Stimulated activated CD8-positive, alpha-beta memory T cell treated with anti-CD3 and anti-CD28 coated beads, Interleukin-2, amount 100 ng/mL, for 48 hours (primary cell): Measurements from ENCODE around the gene MAP3K20.
"Not testable (repeated sequence)": the region's sequence is repeated elsewhere in the genome, so short reads cannot be mapped to it uniquely, and the experiment has no call there.

Source experiments
- DNase-seq, 2 donors: peaks; one replicate each; pipeline ENCODE4 v3.0.0-alpha.2; 2020; ENCODE audit warnings: low read depth in 2 of 2

The MAP3K20 gene

DNA sequence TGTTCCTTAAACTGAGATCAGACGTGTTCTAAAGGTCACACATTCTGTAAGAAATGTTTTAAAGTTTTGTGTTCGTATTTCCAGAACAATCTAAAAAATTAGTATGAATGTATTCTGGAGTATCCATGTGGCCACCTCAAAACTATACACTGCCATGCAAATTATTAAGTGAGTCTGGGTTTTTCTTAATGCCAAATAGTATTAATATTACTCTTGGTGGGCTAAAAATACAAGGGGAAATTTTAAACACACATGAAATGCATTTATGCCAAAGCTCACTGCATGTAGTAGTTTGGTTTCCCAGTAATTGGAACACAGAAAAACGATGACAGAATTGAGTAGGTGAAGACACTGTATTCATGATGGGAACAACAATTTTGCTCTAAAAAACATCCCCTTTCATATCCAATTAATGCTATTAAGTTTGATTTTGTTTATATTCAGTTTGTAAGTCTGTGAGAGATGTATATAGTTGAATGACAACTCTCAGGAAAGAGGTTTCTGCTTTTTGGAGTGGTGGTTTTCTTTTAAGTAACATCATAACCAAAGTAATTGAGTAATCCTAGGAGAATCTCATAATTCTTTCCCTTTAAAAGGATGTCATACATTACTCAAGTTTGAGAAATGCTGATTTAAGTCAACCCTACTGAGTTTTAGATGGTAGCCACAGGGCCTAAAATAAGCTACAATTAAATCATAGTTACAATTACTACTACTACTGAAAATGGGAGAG lies 203.3 kb downstream of the MAP3K20 start:
- no peak for DNase-seq

DNA sequence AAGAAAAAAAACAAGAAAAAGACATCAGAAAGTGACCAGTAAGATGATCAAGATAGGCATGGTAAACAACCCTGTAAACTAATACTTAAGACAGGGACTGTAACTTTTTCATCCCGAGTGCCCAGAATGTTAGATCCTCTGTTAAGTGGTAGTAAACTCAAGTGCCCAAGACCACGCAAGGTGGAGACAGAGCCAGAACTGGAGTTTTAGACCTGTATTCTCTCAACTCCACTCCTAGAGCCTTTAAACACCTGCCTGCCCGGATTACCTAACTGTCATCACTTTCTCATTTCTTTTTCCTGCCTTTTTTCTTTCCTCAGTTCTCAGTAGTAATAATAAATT lies 203.9 kb downstream of the MAP3K20 start:
- DNase-seq: no peak

DNA sequence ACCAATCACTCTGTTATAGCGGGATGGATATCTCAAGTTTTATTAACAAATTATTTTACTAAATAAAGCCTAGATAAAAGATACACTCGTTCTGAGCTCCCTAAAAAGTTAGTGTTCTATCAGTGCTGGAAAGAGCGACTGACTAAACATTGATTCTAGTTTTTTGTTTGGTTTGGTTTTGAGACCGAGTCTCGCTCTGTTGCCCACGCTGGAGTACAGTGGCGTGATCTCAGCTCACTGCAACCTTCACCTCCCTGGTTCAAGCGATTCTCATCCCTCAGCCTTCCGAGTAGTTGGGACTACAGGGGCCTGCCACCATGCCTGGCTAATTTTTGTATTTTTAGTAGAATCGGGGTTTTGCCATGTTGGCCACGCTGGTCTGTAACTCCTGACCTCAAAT lies 205.2 kb downstream of the MAP3K20 start:
- no peak for DNase-seq

DNA sequence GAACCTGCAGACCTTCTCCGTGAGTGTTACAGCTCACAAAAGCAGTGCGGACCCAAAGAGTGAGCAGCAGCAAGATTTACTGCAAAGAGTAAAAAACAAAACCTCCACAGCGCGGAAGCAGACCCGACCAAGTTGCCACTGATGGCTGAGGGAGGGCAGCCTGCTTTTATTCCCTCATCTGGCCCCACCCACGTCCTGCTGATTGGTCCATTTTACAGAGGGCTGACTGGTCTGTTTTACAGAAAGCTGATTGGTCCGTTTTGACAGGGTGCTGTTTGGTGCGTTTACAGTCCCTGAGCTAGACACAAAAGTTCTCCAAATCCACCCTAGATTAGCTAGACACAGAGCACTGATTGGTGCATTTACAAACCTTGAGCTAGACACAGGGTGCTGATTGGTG lies 206.3 kb downstream of the MAP3K20 start:
- DNase-seq: not testable (repeated sequence)

DNA sequence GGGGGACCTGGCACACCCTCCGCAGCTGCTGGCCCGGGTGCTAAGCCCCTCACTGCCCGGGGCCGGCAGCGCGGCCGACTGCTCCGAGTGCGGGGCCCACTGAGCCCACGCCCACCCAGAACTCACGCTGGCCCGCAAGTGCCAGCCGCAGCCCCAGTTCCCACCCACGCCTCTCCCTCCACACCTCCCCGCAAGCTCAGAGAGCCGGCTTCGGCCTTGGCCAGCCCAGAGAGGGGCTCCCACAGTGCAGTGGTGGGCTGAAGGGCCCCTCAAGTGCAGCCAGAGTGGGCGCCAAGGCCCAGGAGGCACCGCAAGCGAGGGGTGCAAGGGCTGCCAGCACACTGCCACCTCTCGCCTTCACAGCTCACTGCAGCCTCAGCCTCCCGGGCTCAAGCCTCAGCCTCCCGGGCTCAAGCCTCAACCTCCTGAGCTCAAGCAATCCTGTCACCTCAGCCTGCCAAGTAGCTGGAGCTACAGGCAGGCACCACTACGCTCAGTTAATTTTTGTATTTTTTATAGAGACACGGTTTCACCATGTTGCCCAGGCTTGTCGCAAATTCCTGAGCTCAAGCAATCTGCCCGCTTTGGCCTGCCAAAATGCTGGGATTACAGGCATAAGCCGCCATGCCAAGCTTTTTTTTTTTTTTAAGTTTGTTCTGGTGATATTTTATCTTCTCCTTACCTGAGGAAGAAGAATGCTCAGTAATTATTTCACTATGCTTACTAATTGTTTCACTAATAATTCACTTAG lies 207.3 kb downstream of the MAP3K20 start:
- no peak for DNase-seq

DNA sequence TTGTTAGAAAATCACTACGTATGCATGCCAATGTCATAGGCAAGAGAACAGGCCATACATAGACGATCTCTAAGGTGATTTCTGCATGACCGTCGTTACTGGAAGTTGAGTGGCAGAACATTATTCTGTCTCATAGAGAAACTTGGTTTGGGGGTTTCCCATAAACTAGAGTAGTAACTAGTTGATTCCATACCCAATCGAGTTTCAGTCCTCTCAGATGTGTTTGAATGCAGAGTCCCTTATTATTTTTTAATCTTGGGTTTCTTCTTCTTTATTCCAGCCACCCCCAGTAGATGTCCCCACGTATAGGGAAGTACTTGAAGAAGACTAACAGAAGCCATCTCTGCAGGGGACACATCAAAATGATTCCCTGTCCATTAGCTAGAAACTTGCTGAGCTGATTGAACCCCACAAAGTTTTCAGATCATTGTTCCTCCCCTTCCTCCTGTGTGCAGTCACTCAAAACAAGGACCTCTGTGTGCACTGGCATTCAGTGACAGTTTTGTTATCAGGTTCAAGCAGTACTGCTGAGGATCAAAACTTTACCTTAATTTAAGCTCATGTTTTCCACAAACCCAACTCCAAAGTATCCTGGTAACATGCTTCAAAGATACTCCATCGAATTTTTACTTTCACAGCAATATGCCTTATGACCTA lies 210.6 kb downstream of the MAP3K20 start:
- DNase-seq: no peak

DNA sequence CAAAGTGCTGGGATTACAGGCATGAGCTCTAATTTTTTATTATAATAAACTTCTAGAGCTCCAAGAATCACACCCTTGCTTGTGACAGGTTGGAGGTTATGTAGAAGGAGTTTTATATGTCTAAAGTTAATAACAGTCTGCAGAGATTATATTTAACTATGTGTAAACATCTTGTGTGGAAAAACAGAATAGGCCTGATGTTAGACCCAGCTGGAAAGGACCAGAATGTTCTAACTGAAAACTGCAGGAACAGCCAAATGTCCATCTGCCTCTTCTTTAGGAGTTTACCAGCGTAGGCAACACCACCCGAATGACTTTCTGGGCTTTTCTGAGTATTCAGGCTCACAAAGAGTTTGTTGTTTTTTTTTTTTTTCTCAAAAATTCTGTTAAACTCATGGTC lies 211.9 kb downstream of the MAP3K20 start:
- DNase-seq: no peak

DNA sequence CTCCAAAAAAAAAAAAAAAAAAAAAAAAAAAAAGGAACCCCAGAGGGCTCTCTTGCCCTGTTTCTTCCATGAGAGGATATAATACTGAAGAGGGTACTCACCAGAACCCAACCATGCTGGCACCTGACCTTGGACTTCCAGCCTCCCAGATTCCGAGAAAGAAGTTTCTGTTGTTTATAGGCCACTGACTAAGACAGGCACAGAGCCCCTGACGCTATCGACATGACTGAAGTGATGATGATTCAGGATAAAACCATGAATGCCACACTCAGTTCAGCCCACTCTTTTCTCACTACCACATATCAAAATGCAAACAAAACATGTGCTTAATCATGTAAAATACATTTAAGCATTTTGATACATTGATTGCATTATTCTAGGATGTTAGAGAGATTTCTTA lies 212.9 kb downstream of the MAP3K20 start:
- peak in 1 of 2 donors; percentile 13 for DNase-seq

DNA sequence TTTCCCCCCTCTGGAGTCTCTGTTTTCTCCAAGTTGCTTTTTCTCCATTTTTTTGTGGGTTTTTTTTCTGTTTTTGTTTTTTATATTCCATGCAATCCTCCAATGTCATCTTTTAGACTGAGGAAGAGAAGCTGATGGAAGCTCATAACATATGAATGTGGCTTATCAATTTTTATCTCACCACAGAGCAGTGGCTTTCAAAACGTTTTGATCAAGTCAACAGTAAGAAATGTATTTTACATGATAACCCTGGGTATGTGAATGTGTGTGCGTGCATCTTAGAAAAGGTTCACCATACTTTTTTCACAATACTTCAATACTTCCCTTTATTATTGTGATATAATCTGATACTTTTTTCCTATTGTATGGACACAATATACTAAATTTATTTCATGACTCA lies 214.4 kb downstream of the MAP3K20 start:
- no peak for DNase-seq

DNA sequence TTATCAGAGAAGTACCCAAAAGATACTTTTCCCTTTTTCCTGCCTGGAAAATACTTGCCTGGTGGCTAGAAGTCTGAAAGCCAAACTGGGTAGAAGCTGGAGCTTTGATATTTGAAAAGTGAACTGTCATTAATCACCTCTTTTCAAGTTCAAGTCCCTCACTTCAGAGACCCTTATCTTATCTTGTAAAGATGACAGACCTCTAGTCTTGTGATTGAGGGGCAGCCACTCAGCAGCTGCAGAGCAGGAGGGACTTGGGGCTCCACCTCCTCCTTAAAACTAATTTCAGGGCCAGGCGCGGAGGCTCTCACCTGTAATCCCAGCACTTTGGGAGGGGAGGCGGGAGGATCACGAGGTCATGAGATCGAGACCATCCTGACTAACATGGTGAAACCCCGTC lies 214.9 kb downstream of the MAP3K20 start:
- DNase-seq: no peak

DNA sequence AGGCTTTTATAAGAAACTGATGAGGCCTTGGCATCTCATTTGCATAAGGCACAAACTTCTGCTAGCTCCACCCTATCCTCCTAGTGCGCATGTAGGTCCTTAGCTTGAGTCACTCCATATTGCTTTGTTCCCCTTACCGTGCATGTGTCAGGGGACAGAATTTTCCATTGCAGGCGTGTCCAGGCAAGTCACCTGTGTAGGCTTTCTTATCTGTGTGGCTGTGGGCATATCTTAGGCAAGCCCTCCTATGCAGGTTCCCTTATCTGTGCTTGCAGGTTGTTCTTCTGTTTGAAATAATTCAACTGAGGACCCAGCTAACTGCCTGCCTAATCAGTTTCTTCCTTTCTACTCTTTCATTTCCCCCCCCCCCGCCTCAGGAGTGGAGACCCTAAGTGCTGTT lies 215.8 kb downstream of the MAP3K20 start:
- DNase-seq: no peak

DNA sequence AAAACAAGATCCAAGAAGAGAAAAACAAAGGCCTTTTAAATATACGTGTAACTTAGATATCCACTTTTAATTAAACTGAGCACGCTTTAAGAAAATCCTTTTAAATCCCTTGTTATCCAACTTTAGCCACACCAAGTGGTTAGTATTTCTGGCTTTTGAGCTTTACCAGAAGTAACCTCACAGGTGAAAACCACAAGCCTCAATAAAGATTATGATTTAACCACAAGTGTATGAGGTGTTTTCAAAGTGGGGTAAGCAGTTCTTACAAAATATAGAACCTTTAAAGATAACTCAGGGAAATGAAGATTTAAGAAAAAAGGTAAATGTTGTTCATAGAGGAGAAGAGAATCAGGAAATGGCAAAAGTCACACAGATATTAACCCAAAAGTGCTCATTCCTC lies 220.6 kb downstream of the MAP3K20 start:
- no peak for DNase-seq

DNA sequence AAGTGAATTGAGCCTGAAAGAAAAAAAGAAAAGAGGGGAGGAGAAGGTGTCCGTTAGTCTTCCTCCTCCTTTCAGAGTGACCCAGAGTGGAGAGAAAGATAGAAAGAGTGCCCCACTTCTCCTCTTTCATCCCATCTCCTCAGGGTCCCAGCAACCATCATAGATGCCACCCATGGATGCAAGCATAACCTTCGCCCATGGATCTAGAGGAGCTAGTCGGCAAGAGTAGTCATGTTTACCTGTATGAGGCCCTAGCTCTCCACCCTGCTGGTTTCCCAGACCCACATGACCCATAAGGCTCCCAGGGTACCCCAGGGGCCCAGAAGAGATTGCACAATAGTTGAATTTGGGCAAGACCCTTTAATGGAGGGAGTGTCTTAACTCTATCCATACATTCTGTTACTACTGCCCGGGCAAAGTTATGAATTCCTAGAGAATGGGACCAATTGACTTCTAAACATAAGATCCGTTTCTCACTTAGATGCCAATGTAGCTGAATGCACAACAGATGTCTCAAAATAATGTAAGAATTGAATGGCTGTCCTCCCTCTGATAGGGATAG lies 223.0 kb downstream of the MAP3K20 start:
- DNase-seq: no peak

DNA sequence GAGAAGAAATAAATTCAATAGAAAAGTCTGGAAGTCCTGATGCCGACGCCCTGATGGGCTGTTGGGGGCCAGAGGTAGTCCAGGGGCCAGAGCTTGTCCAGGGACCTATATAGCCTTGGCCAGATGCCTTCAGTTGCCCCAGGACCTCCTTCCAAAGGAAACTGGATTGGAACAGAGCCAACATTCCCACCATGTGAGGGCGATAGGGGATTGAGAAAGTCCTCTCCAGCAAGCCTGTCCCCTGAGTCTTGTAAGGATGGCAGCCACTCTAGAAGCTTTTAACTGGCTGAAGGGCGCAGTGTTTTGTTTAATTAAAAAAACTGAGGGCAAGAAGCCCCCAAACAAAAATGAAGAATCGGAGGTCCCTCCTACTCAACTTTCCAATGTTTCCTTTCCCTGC lies 224.1 kb downstream of the MAP3K20 start:
- DNase-seq: no peak

DNA sequence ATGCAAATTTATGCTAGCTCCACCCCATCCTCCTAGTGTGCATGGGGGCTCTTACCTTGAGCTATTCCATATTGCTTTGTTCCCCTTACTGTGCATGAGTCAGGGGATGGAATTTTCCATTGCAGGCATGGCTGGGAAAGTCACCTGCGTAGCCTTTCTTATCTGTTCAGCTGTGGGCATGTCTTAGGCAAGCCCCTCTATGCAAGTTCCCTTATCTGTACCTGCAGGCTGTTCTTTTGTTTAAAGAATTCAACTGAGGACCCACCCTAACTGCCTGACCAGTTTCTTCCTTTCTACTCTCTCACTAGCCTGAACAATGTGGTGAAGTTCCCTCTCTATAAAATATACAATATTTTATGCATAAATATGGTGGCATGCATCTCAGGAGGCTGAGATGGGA lies 224.8 kb downstream of the MAP3K20 start:
- DNase-seq: no peak

DNA sequence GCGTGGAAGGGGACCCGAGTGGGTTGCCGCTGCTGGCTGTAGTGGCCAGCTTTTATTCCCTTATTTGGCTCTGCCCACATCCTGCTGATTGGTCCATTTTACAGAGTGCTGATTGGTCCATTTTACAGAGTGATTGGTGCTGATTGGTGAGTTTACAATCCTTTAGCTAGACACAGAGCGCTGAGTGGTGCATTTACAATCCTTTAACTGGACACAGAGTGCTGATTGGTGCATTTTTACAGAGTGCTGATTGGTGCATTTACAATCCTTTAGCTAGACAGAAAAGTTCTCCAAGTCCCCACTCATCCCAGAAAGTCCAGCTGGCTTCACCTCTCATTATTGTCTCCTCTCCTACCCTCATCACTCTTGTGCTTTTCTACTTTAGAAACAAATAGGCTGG lies 225.9 kb downstream of the MAP3K20 start:
- DNase-seq: not testable (repeated sequence)

DNA sequence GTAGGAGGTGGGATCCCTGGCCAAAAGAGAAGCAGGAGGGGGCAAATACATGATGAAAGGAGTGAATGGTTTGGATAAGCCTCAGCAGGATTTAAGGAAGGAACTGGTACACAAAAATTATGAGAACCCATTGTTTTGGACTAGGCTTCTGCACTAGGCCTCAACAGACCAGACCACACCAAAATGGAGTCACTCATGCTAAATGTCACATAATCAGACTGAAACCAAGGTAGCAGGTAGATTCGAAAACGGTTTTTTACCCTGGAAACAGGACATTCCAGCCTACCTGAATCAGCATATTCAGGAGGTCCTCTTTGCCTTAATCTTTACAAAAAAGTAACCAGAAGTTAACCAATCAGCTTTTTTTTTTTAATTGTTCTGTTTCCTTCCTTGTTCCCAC lies 229.7 kb downstream of the MAP3K20 start:
- DNase-seq: no peak

DNA sequence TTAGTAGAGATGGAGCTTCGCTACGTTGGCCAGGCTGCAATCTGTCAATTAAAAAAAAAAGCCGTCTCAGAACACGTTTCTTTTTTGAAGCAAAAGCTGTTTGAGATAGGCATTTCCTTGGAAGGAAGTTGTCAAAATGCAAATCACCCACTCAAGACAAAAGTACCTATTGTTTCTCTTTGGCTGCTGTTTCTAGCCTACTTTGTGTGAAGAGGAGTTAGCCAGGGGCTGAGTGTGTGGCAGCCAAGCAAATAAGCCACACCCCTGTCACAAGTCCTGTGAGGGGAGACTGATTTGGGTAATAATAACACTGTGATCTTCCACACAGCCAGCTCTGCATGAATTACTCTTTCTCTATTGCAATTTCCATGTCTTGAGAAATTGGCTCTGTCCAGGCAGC lies 231.6 kb downstream of the MAP3K20 start:
- no peak for DNase-seq

DNA sequence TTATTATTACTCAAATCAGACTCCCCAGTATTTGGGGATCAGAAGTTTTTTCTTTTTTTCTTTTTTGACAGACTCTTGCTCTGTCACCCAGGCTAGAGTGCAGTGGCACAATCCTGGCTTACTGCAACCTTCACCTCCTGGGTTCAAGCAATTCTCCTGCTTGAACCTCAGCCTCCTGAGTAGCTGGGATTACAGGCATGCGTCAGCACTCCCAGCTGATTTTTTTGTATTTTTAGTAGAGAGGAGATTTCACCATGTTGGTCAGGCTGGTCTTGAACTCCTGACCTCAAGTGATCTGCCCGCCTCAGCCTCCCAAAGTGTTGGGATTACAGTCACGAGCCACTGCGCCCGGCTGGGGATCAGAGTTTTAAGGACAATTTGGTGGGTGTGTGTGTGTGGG lies 233.7 kb downstream of the MAP3K20 start:
- DNase-seq: not testable (repeated sequence)

DNA sequence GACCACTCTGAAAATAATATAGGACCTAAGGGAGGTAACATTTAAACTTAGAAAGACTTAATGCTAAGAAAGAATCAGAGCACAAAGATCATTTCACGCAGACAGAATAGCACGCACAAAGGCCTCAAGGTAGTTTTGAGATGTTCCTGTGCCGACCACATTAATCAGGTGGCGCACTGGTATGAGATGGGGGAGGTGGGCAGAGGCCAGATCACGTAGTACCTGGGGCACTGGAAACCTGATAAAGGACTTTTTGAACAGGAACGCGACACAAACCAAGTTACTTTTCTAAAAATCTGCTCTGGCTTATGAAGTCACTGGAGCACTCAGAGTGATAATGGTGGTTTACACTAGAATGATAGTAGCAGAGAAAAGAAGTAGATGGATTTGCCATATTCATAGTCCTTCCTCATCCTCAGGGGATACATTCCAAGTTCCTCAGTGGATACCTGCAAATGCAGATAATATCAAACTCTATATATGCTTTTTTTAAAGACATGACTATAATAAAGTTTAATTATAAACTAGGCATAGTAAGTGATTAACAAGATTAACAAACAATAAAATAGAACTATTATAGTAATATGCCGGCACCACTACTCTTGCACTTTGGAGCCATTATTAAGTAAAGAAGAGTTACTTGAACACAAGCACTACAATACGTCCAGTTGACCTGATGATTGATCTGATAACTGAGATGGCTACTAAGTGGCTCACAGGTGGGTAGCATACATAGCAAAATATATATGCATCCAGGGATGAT lies 236.4 kb downstream of the MAP3K20 start:
- no peak for DNase-seq
